K562 (cell line): ENCODE results near the gene CD82. TPM values are rescaled to one million over a fixed set of nuclear protein-coding genes. Genes with fewer than 3 reads are reported as not detected.

Source experiments
- BMI1 ChIP-seq: fragments of 150-350 bp; IDR thresholded peaks from 2 replicates; pipeline ENCODE4 v1.6.1; 2014; ENCODE audit warnings: low read length
- CCAR2 ChIP-seq: fragments of 200-400 bp; formaldehyde crosslinking; IDR thresholded peaks from 2 replicates; pipeline ENCODE4 v1.6.1; 2017; ENCODE audit warnings: mild to moderate bottlenecking, low read depth, low read length
- CHCHD3 ChIP-seq: fragments of 250-450 bp; sonication (Bioruptor Pico); IDR thresholded peaks from 2 replicates; pipeline ENCODE4 v2.1.2; 2022; ENCODE audit warnings: mild to moderate bottlenecking
- COPS2 ChIP-seq: fragments of 450-650 bp; conservative IDR thresholded peaks from 2 replicates; pipeline ENCODE4 v1.6.1; 2016; ENCODE audit warnings: mild to moderate bottlenecking, moderate library complexity
- CREB5 ChIP-seq: fragments of 250-450 bp; sonication (Bioruptor Pico); IDR thresholded peaks from 2 replicates; pipeline ENCODE4 v1.5.0; 2020; ENCODE audit warnings: mild to moderate bottlenecking
- CSDE1 ChIP-seq, 2 experiments: fragments of 450-650 bp; IDR thresholded peaks; 2 replicates each; pipeline ENCODE4 v1.6.1; 2016; ENCODE audit warnings: mild to moderate bottlenecking in 1 of 2
- ELF1 ChIP-seq: fragments of 200-800 bp; sonication (Bioruptor generic); IDR thresholded peaks from 2 replicates; pipeline ENCODE4 v1.6.1; 2016; ENCODE audit warnings: missing genetic modification characterization, missing compliant biosample characterization
- ESRRA ChIP-seq: fragments of 450-650 bp; IDR thresholded peaks from 2 replicates; pipeline ENCODE4 v1.6.1; 2014; ENCODE audit warnings: low read depth, mild to moderate bottlenecking, moderate library complexity, borderline replicate concordance
- KAT7 ChIP-seq: sonication (generic); formaldehyde crosslinking; IDR thresholded peaks from 2 replicates; pipeline ENCODE4 v1.8.0; 2022; ENCODE audit warnings: missing genetic modification reagents, mild to moderate bottlenecking, borderline replicate concordance
- MECOM ChIP-seq: fragments of 250-450 bp; sonication (Bioruptor Pico); IDR thresholded peaks from 2 replicates; pipeline ENCODE4 v1.8.0; 2022; ENCODE audit warnings: inconsistent platforms
- NBN ChIP-seq: fragments of 450-650 bp; IDR thresholded peaks from 2 replicates; pipeline ENCODE4 v1.6.1; 2016; ENCODE audit warnings: low read depth, mild to moderate bottlenecking
- NCOR1 ChIP-seq: fragments of 450-650 bp; IDR thresholded peaks from 2 replicates; pipeline ENCODE4 v1.6.1; 2016; ENCODE audit warnings: mild to moderate bottlenecking, moderate library complexity
- NR2C2 ChIP-seq, 2 experiments: fragments of 200-800 bp in 1 of 2; sonication (Bioruptor generic) in 1 of 2; sonication (generic) in 1 of 2; formaldehyde crosslinking in 1 of 2; IDR thresholded peaks; 2 replicates each; pipeline versions ENCODE4 v1.6.1 to v1.8.0; 2016 to 2022; ENCODE audit warnings: mild to moderate bottlenecking in 1 of 2, missing compliant biosample characterization in 1 of 2, missing genetic modification characterization in 1 of 2, missing genetic modification reagents in 1 of 2
- RBBP5 ChIP-seq: fragments of 200-600 bp; sonication (generic); IDR thresholded peaks from 2 replicates; pipeline ENCODE4 v1.6.1; 2012; ENCODE audit warnings: borderline replicate concordance, mild to moderate bottlenecking, low read length, control low read depth, inconsistent platforms; ENCODE audit not compliant: insufficient read depth, poor library complexity, severe bottlenecking
- RHOXF2B ChIP-seq: fragments of 250-450 bp; sonication (Bioruptor Pico); conservative IDR thresholded peaks from 2 replicates; pipeline ENCODE4 v1.5.1; 2021
- ZFP36 ChIP-seq: fragments of 150-350 bp; IDR thresholded peaks from 2 replicates; pipeline ENCODE4 v1.6.1; 2018; ENCODE audit warnings: low read length, low read depth; ENCODE audit not compliant: partially characterized antibody
- ZNF253 ChIP-seq: fragments of 250-450 bp; sonication (Bioruptor Pico); conservative IDR thresholded peaks from 2 replicates; pipeline ENCODE4 v1.6.1; 2021; ENCODE audit warnings: mild to moderate bottlenecking
- ZNF75A ChIP-seq: fragments of 450-650 bp; formaldehyde crosslinking; IDR thresholded peaks from 2 replicates; pipeline ENCODE4 v1.4.0; 2020; ENCODE audit warnings: mild to moderate bottlenecking
- polyA plus RNA-seq, 8 experiments: library from polyadenylated mRNA; depleted of rRNA in 4 of 8; stranded (reverse) in 5 of 8; unstranded in 3 of 8; fragments of >200 nt; fragmentation: Nextera tagmentation in 2 of 8; fragmentation: Illumina TruSeq in 1 of 8; extraction: Ambion mirVana in 2 of 8; extraction: Trizol in 1 of 8; gene quantifications; 2 replicates each; pipeline versions ENCODE4 v1.2.1 to v1.2.3, GENCODE V29; 2011 to 2014; ENCODE audit warnings: inconsistent platforms in 1 of 8, missing spikeins in 1 of 8
- total RNA-seq, 7 experiments: library from RNA; depleted of rRNA in 6 of 7; stranded (reverse); fragments of >200 nt in 6 of 7; fragmentation: Illumina TruSeq in 2 of 7; extraction: Trizol in 2 of 7; gene quantifications; 2 replicates each; pipeline versions ENCODE4 v1.2.1 to v1.2.3, GENCODE V29; 2011 to 2021; ENCODE audit warnings: low replicate concordance in 1 of 7
- TF ChIP-seq, protein P1 (sequence below), 2 experiments: IDR thresholded peaks; 2 replicates each; pipeline ENCODE4 v1.6.1; 2011; ENCODE audit warnings: borderline replicate concordance in 1 of 2, control low read depth in 1 of 2, low read depth in 1 of 2, low read length in 1 of 2, mild to moderate bottlenecking in 1 of 2, mixed read lengths in 1 of 2, moderate library complexity in 1 of 2; ENCODE audit not compliant: insufficient read depth in 1 of 2, insufficient read length in 1 of 2, poor library complexity in 1 of 2, severe bottlenecking in 1 of 2; ENCODE audit errors: extremely low read depth in 1 of 2
- TF ChIP-seq, protein P2 (sequence below): IDR thresholded peaks from 3 replicates; pipeline ENCODE4 v1.6.1; 2011; ENCODE audit warnings: borderline replicate concordance, mild to moderate bottlenecking, moderate library complexity; ENCODE audit not compliant: insufficient read length; ENCODE audit errors: extremely low read depth
- TF ChIP-seq, protein P3 (sequence below): IDR thresholded peaks from 2 replicates; pipeline ENCODE4 v1.6.1; 2012; ENCODE audit warnings: low read depth, low read length, improper control_type of control experiment, borderline replicate concordance

Gene CD82
- total and polyA plus RNA-seq, 9 of the 15 experiments (the other 6 are each of a cell fraction or from before 2014, with no cell fraction given) = 0.27 to 9.4 (median 3.0) TPM

- TF ChIP-seq ELF1 (tag) = no peak
- no peak for TF ChIP-seq NBN
- TF ChIP-seq ZFP36 = no peak
- TF ChIP-seq COPS2 = no peak
- TF ChIP-seq CSDE1 (IDR thresholded peaks at IDR 0.05) = no peak
- no peak for TF ChIP-seq ZNF75A (CRISPR knock-in tag)
- no peak for TF ChIP-seq MECOM
- TF ChIP-seq, protein P1, sequence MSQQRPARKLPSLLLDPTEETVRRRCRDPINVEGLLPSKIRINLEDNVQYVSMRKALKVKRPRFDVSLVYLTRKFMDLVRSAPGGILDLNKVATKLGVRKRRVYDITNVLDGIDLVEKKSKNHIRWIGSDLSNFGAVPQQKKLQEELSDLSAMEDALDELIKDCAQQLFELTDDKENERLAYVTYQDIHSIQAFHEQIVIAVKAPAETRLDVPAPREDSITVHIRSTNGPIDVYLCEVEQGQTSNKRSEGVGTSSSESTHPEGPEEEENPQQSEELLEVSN (IDR thresholded peaks at IDR 0.05; ENCODE audit: borderline replicate concordance in 1 of 2, extremely low read depth in 1 of 2, insufficient read depth in 1 of 2, insufficient read length in 1 of 2, low read depth in 1 of 2, low read length in 1 of 2, poor library complexity in 1 of 2, severe bottlenecking in 1 of 2) = peak in 1 of 2 experiments; percentile 55
- TF ChIP-seq CCAR2 = no peak
- TF ChIP-seq RBBP5 = peak; percentile 34
- TF ChIP-seq NCOR1 = no peak
- no peak for TF ChIP-seq KAT7
- no peak for TF ChIP-seq BMI1
- no peak for TF ChIP-seq NR2C2 (CRISPR knock-in tag; IDR thresholded peaks at IDR 0.05)
- peak; percentile 34; the same call in 1 of the 2 replicates for TF ChIP-seq NR2C2 (tag; IDR thresholded peaks at IDR 0.05)
- peak; percentile 14; the same call in 1 of the 2 replicates for TF ChIP-seq ESRRA
- no peak for TF ChIP-seq ZNF253 (CRISPR knock-in tag)
- TF ChIP-seq, protein P2, sequence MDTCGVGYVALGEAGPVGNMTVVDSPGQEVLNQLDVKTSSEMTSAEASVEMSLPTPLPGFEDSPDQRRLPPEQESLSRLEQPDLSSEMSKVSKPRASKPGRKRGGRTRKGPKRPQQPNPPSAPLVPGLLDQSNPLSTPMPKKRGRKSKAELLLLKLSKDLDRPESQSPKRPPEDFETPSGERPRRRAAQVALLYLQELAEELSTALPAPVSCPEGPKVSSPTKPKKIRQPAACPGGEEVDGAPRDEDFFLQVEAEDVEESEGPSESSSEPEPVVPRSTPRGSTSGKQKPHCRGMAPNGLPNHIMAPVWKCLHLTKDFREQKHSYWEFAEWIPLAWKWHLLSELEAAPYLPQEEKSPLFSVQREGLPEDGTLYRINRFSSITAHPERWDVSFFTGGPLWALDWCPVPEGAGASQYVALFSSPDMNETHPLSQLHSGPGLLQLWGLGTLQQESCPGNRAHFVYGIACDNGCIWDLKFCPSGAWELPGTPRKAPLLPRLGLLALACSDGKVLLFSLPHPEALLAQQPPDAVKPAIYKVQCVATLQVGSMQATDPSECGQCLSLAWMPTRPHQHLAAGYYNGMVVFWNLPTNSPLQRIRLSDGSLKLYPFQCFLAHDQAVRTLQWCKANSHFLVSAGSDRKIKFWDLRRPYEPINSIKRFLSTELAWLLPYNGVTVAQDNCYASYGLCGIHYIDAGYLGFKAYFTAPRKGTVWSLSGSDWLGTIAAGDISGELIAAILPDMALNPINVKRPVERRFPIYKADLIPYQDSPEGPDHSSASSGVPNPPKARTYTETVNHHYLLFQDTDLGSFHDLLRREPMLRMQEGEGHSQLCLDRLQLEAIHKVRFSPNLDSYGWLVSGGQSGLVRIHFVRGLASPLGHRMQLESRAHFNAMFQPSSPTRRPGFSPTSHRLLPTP = no peak
- no peak for TF ChIP-seq RHOXF2B (CRISPR knock-in tag)
- TF ChIP-seq CHCHD3 = no peak
- TF ChIP-seq CREB5 = no peak
- TF ChIP-seq, protein P3, sequence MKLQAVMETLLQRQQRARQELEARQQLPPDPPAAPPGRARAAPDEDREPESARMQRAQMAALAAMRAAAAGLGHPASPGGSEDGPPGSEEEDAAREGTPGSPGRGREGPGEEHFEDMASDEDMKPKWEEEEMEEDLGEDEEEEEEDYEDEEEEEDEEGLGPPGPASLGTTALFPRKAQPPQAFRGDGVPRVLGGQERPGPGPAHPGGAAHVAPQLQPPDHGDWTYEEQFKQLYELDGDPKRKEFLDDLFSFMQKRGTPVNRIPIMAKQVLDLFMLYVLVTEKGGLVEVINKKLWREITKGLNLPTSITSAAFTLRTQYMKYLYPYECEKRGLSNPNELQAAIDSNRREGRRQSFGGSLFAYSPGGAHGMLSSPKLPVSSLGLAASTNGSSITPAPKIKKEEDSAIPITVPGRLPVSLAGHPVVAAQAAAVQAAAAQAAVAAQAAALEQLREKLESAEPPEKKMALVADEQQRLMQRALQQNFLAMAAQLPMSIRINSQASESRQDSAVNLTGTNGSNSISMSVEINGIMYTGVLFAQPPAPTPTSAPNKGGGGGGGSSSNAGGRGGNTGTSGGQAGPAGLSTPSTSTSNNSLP = no peak
Observed at GRCh38 chr11:44528103-44528502, 37.4 kb upstream of the CD82 start (continued).
